GM12801 (cell line): ENCODE data around the gene PNLIPRP3.

Experiments used
- TF ChIP-seq, protein P1 (sequence below): IDR thresholded peaks from one replicate; pipeline ENCODE4 v1.5.1; 2011; ENCODE audit warnings: control low read depth; ENCODE audit not compliant: insufficient read length; ENCODE audit errors: extremely low read depth

Gene PNLIPRP3

GRCh38 chr10:116487522-116488430 lies 60.1 kb downstream of the PNLIPRP3 start:
- TF ChIP-seq, protein P1, sequence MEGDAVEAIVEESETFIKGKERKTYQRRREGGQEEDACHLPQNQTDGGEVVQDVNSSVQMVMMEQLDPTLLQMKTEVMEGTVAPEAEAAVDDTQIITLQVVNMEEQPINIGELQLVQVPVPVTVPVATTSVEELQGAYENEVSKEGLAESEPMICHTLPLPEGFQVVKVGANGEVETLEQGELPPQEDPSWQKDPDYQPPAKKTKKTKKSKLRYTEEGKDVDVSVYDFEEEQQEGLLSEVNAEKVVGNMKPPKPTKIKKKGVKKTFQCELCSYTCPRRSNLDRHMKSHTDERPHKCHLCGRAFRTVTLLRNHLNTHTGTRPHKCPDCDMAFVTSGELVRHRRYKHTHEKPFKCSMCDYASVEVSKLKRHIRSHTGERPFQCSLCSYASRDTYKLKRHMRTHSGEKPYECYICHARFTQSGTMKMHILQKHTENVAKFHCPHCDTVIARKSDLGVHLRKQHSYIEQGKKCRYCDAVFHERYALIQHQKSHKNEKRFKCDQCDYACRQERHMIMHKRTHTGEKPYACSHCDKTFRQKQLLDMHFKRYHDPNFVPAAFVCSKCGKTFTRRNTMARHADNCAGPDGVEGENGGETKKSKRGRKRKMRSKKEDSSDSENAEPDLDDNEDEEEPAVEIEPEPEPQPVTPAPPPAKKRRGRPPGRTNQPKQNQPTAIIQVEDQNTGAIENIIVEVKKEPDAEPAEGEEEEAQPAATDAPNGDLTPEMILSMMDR: no peak

DNA sequence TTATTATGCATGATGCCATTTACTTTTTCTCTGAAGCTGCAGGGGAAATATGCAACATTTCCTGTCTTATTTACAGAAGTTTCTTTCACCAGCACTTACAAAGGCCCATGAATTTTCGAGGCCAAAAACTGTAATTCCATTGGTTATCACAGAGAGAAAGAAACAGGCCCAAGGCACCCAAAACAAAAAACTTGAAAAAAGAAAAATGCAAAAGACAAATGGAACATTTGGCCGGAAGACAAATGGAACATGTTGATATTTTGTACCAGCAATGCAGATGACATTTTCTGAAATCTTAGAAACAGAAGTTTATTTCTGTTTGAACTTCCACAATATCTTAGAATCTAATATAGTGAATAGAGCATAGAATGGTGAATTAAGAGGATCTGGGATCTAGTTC lies 61.8 kb downstream of the PNLIPRP3 start:
- TF ChIP-seq, protein P1: no peak

DNA sequence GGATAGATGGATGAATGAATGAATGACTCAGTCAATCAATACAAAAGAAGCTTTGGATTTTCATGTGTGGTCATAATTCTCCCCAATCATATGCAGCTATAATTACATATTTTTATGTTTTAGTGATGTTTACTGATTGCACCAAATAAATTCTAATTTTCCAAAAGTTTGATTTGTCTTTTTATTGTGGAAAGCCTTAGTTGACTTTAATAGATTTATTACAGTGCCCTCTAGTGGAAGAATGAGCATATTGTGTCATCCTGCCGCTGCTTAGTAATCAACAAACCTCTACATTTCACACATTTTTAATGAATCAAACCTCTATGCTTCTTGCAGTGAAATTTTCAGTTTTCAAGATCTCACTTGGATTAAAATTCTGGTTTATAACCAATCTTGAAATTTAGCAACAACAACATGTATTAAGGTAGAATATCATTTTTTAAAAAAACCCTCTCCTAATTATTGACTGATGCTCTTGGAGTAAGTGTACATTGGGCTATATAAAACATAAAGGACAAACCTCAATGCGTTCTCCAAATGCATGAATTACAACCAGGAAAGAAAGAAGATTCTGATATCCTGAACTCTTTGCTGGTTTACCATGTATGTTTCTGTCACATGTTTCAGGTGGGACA lies 62.5 kb downstream of the PNLIPRP3 start:
- TF ChIP-seq, protein P1: no peak

GRCh38 chr10:116504786-116505185 lies 77.1 kb downstream of the PNLIPRP3 start:
- TF ChIP-seq, protein P1: no peak

GRCh38 chr10:116510565-116510964 lies 82.9 kb downstream of the PNLIPRP3 start:
- TF ChIP-seq, protein P1: no peak

DNA sequence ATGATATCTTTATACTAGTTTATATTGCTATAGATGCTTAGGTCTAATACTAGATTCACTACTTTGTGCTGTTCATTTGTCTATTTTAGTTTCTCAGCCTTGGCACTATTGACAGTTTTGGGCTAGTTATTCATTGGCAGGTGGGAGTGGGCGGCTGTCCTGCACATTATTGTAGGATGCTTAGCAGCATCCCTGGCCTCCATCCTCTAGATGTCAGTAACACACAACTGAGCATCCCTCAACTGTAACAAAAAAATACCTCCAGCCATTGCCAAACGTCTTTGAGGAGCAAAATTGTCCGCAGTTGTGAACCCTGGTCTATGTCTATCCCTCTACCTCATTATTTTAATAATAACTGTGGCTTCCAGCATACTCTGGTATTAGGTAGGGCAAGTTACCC lies 83.7 kb downstream of the PNLIPRP3 start:
- TF ChIP-seq, protein P1: no peak

DNA sequence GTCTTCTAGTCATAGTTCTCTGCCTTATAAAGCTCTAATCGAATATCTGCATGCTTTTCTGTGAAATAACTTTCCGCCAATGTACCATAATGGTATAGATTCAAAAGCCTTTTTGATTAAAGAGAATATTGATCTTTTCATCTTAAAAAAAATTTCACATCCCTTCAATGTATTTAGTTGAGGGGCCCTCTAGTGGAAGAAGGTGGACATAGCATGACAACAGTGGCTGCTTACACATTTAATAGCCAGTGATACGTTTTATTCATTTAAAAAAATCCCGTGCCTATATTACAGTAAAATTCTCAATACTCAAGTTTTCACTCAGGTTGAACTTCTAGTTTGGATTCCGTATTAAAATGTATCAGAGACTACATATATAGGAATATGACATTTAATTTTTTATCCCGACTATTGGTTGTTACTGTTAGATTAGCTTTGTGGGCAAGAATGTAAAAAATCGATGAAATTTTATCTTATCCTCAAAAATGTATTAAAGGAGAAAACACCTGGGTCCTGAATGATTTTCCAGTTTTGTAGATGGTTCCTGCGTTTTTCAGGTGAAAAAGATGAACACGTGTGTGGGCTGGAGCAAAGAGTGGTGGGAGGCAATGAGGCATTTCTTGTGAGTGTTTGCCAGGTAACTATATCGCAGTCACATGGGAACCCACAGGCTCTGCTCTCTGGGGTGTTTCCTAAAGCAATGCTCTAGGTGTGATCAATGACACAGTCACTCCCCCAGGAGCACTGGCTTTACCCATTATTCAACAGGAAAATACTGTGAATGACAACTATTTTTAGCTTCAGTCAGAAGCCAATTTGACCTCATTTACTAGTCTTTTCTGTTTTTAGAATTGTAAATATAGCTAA lies 94.0 kb downstream of the PNLIPRP3 start:
- TF ChIP-seq, protein P1: no peak
